Measurements from ENCODE around the gene ADAMTS8.

Gene ADAMTS8

GRCh38 chr11:130436171-130436570 lies 7.8 kb upstream of the ADAMTS8 start:
- no peak for DNase-seq

- no peak for DNase-seq
Measured at GRCh38 chr11:130435671-130436070, 7.3 kb upstream of the ADAMTS8 start.

- DNase-seq = peak; percentile 60
Measured at GRCh38 chr11:130434521-130435223, 6.3 kb upstream of the ADAMTS8 start.

GRCh38 chr11:130433357-130433756 lies 4.9 kb upstream of the ADAMTS8 start:
- DNase-seq = no peak

GRCh38 chr11:130431801-130432200 lies 3.4 kb upstream of the ADAMTS8 start:
- no peak for DNase-seq

GRCh38 chr11:130431331-130431773 lies 2.9 kb upstream of the ADAMTS8 start:
- DNase-seq = peak; percentile 73

- no peak for DNase-seq
Measured at GRCh38 chr11:130429983-130430382, 1.6 kb upstream of the ADAMTS8 start.

GRCh38 chr11:130429120-130429681 lies 792 bp upstream of the ADAMTS8 start:
- DNase-seq = no peak

- DNase-seq = no peak
Measured at GRCh38 chr11:130427581-130428315, 661 bp downstream of the ADAMTS8 start.

- DNase-seq = no peak
Measured at GRCh38 chr11:130426837-130427341, 1.5 kb downstream of the ADAMTS8 start.

- no peak for DNase-seq
Measured at GRCh38 chr11:130426223-130426836, 2.1 kb downstream of the ADAMTS8 start.

- DNase-seq = no peak
Measured at GRCh38 chr11:130425156-130425555, 3.3 kb downstream of the ADAMTS8 start.

GRCh38 chr11:130424613-130425140 lies 3.7 kb downstream of the ADAMTS8 start:
- no peak for DNase-seq

GRCh38 chr11:130423541-130424142 lies 4.8 kb downstream of the ADAMTS8 start:
- no peak for DNase-seq

- no peak for DNase-seq
Measured at GRCh38 chr11:130422251-130422995, 6.0 kb downstream of the ADAMTS8 start.

- no peak for DNase-seq
Measured at GRCh38 chr11:130421697-130422096, 6.7 kb downstream of the ADAMTS8 start.

- no peak for DNase-seq
Measured at GRCh38 chr11:130421199-130421585, 7.2 kb downstream of the ADAMTS8 start.

GRCh38 chr11:130420478-130421198 lies 7.8 kb downstream of the ADAMTS8 start:
- no peak for DNase-seq

- no peak for DNase-seq
Measured at GRCh38 chr11:130418756-130419155, 9.7 kb downstream of the ADAMTS8 start.

GRCh38 chr11:130418210-130418609 lies 10.2 kb downstream of the ADAMTS8 start:
- no peak for DNase-seq

- no peak for DNase-seq
Measured at GRCh38 chr11:130416906-130417305, 11.5 kb downstream of the ADAMTS8 start.
